Measurements from ENCODE around the gene FLYWCH2. TPM values are rescaled to one million over a fixed set of nuclear protein-coding genes. Genes with fewer than 3 reads are reported as not detected.

Gene FLYWCH2
- polyA plus RNA-seq, 3 donors: 15.5 to 30.4 (median 30.0) TPM

DNA sequence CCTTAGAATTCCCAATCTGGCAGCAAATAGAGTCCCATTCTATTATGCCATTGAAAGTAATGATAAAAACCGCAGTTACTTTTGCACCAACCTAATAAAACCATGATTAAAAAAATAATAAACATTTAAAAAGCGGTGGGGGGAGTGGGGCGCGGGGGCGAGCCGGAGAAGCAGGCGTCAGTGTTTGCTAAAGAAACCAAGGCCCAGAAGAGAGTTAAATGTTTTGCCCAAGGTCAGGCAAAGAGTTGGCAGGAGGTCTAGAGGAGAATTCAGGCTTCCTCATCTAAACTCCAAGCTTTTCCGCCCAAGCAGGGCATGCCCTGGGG lies 15.4 kb upstream of the FLYWCH2 start:
- DNase-seq (ENCODE audit: extremely low read depth in 1 of 11, low read depth in 9 of 11, low spot score in 4 of 11): no peak

DNA sequence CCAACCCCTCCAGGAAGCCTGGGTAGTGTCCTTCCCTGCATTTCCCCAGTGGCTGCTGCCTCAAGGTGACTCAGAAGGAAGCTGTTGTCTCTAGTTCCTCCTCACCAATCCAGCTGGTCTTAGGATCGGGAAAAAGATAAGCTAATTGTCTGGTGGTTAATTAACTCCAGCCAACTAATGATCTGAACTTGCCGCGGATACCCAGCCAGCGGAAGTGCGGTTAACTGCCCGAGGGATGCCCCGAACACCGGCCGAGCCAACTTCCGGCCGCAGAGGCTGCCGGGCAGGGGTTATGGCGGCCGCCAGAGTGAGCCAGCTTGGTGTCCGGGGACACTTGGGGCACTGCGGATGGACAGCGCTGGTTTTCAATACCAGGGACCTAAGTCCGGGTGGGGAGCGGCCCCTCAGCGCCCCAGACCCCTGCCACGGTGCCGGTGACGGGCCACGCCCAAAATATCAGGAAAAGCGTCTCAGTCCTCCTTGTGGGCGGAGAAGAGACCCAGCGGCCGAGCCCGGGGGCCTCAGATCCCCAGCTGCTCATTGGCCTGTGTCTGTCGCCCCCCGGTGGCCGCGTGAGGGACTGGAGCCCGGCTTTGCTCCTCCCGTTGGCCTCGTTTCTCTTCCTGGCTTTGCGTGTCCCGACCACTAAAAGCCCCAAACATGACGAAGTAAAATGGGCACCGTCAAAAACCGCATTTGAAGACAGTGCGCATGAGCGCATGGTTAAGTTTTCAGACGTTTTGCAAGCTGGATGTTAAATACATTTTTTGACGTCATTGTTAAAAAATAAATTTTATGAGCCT lies 14.8 kb upstream of the FLYWCH2 start:
- peak in 10 of 11 donors; percentile 62 to 92 (median 88) for DNase-seq (ENCODE audit: extremely low read depth in 1 of 11, low read depth in 9 of 11, low spot score in 4 of 11)

DNA sequence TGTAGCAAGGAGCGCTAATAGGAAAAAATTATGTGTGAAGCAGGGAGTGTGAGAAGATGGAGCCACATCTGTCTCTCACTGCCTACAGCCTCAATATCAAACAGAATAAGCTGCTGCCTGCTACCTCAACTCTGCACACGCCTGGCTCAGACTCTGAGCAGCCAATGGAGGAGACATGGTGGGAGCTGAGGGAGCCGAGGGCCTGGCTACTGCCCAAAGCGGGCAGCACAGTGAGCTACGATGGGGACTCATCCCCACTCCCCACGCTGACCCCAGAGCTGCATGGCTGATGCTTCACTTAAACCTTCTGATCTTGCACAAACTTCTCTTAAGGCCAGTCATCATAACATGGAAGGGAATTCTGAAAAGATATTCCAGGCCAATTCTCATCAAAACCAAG lies 11.1 kb upstream of the FLYWCH2 start:
- DNase-seq (ENCODE audit: extremely low read depth in 1 of 11, low read depth in 9 of 11, low spot score in 4 of 11): no peak

DNA sequence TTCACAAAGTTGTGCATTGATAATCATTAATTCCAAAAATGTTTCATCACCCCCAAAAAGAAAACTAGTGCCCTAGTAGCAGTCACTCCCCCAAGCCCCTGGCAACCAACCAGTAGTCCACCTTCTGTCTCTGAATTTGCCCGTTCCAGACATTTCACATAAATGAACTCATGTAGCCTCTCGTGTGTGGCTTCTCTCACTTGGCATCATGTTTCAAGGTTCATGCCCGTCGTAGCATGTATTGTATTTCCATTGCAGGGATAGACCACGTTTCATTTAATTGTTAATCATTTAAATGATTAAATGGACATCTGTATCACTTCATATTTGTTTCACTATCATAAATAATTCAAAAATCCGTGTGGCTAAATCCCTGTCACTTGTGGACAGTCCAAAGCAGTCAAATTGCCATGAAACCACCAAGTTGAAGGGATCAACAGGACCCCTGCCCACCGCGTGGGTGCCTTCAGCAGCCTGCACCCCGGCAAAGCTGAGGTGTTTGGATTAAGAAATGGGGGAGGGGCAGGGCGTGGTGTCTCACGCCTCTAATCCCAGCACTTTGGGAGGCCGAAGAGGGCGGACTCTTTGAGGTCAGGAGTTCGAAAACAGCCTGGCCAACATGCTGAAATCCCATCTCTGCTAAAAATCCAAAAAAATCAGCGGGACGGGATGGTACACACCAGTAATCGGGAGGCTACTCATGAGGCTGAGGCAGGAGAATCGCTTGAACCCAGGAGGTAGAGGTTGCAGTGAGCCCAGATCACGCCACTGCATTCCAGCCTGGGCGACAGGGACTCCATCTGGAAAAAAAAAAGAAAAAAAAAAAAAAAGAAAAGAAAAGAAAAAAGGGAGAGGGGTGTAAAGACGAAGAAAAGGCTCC lies 8.7 kb upstream of the FLYWCH2 start:
- peak in 1 of 11 donors; percentile 20 for DNase-seq (ENCODE audit: extremely low read depth in 1 of 11, low read depth in 9 of 11, low spot score in 4 of 11)

DNA sequence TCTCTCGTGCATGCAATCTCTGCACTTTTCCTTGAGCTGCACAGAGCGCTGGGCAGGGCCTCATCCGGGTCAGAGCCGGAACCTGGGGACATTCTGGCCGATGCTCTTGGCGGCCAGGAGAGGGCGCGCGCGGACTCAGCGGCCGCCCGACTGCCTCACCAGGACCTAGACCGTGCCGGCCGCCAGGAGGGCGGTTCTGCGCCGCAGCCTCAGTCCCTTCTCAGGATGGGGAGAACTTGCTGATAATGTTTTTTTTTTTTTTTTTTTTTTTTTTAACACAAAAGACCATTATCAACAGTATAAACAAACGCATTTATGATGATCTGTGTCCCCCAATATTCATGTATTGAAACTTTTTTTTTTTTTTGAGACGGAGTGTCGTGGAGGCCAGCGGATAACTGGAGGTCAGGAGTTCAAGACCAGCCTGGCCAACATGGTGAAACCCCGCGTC lies 8.1 kb upstream of the FLYWCH2 start:
- peak in 3 of 11 donors; percentile 55 to 67 (median 64) for DNase-seq (ENCODE audit: extremely low read depth in 1 of 11, low read depth in 9 of 11, low spot score in 4 of 11)

DNA sequence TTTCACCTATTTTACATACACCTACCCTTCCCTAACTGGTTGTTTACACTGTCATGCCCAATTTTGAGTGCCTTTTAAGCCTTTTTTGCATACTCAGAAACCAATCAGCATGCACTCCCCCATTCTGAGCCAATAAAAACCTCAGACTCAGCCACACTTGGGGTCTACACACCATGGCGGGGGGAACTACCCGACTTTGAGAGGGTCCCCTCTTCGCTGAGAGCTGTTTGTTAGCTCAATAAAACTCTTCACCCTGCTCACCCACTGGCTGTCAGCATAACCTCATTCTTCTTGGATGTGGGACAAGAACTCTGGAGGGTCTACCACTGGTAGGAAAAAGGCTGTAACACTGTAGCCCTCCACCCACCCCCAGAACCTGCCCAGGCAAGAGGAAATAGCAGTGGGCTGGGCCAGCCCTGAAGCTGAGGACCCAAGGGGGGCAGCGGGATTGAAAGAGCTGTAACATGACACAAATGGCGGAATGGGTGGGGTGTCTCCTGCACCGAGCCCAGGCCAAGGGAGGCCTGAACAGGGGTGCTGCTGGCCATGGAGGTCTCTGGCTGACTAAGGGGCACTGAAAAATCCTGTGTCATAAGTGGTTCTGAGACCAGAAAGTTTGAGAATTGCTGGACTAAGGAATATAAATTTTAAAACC lies 3.0 kb upstream of the FLYWCH2 start:
- no peak for DNase-seq (ENCODE audit: extremely low read depth in 1 of 11, low read depth in 9 of 11, low spot score in 4 of 11)

DNA sequence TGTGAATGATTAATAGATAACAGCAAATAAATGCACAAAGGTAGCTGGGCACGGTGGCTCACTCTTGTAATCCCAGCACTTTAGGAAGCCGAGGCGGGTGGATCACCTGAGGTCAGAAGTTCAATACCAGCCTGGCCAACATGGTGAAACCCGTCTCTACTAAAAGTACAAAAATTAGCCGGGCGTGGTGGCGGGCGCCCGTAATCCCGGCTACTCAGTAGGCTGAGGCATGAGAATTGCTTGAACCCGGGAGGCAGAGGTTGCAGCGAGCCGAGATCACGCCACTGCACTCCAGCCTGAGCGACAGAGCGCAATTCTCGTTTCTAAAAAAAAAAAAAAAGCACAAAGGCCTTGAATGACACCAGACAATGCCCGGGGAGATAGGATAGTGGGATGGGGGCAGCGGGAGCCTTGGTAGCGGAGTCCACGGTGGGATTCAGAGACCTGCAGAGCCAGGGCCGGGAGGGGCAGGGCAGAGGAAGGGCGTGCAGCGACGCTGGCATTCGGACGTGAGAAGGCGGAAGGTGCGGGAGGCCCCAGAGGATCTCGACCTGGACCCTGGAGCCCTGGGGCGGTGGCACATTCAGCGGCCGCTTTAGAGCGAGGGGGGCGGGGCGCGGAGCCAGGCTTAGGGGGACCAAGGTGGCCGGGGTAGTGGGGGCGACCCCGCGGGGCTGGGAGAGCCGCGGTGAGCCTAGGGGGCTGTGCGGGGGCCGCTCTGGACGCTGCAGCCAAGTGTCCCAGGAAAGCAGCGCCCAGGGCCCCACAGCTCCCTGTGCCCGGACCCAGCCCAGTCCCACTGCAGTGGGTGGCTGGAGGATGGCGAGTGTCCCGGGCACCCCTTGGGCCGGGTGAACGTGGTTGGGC lies 999 bp upstream of the FLYWCH2 start:
- peak in 2 of 11 donors; percentile 24 to 32 for DNase-seq (ENCODE audit: extremely low read depth in 1 of 11, low read depth in 9 of 11, low spot score in 4 of 11)

DNA sequence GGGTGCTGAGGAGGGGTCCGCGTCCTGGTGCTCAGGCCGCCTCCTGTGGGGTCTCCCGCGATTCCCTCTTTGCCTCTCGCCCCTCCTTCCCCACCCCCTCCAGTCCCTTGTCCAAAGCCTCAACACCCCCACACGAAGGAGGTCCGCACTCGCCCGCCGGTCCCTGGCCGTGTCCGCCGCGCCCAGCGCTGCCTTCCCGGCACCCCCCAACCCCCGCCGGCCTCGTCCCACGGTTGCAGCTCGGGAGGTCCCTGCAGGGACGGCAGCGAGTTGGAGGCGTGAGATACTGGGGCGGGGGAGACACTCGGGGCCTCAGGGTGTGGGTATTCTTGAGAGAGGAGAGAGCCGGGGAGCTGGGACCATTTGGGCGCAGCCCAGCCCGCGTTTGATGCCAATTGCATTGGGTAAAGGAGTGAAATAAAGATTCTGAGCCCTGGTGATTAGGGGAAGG lies 468 bp downstream of the FLYWCH2 start:
- peak in 2 of 11 donors; percentile 12 to 28 for DNase-seq (ENCODE audit: extremely low read depth in 1 of 11, low read depth in 9 of 11, low spot score in 4 of 11)

DNA sequence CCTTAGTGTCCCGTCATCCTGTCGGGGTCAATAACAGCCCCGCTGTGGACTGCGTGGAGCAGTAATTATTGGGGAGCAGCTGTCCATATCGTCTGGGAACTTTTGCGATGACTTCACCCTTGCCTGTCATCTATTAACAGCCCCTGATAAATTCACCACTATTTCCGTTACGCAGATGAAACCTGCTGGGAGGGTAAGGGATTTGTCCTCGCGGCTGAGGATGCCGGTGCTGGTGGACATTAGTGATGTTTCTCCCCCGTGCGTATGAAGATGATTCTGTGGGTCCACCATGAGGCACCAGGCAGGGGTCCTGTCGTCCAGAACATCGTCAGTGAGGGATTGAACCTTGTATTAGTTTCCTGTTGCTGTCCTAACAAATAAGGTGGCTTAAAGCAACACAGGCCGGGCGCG lies 1.0 kb downstream of the FLYWCH2 start:
- DNase-seq (ENCODE audit: extremely low read depth in 1 of 11, low read depth in 9 of 11, low spot score in 4 of 11): peak in 1 of 11 donors; percentile 11

DNA sequence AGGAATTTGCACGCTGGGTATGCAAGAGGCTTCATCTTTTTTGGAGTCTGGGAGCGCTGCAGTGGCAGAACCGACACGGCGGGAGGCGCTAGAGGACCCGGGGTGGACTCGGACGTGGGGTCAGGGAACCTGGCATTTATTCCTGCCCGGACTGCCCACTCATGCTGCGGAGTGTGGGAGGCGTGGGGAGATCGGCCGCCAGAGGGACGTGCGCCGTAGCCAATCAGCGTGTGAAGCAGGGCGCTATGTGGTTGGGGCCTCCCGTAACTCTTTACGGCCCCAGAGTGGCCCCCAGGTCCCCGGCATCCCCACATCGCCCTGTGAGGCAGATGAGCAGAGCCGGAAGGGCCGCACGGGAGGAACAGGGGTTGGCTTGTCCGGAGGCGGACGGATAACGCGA lies 11.2 kb downstream of the FLYWCH2 start:
- DNase-seq (ENCODE audit: extremely low read depth in 1 of 11, low read depth in 9 of 11, low spot score in 4 of 11): no peak

DNA sequence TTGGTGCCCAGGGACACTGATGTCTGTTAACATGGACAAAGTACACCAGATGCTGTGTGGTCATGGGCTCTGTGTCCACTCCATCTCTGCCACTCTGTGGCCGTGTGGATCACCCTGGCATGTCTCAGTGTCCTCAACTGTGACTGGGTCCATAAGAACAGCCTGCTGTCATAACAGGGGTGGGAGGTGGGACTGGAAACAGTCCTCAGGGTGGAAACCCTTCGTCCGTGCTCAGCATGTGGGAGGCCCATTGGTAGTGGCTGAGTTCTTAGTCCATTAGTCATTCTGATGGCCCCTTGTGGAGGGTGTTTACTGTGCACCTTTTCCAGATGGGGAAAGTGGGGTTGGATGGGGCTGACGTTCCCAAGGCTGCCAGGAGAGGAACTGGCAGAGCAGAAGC lies 12.8 kb downstream of the FLYWCH2 start:
- no peak for DNase-seq (ENCODE audit: extremely low read depth in 1 of 11, low read depth in 9 of 11, low spot score in 4 of 11)

DNA sequence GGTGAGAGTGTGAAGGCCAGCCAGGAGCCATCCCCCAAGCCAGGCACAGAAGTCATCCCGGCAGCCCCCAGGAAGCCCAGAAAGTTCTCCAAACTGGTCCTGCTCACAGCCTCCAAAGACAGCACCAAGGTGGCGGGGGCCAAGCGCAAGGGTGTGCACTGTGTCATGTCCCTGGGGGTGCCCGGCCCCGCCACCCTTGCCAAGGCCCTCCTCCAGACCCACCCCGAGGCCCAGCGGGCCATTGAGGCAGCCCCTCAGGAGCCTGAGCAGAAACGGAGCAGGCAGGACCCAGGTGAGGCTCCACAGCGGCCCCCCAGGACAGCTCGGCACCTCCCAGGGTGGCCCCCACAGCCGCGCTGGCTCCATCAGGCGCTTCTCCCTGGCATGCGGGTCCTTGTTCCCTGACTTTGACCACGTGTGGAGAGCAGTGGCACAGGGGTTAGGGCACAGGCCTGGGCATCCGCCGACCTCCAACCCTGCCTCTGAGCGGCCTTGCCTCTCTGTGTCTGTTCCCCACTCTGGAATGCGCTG lies 13.5 kb downstream of the FLYWCH2 start:
- DNase-seq (ENCODE audit: extremely low read depth in 1 of 11, low read depth in 9 of 11, low spot score in 4 of 11): no peak

DNA sequence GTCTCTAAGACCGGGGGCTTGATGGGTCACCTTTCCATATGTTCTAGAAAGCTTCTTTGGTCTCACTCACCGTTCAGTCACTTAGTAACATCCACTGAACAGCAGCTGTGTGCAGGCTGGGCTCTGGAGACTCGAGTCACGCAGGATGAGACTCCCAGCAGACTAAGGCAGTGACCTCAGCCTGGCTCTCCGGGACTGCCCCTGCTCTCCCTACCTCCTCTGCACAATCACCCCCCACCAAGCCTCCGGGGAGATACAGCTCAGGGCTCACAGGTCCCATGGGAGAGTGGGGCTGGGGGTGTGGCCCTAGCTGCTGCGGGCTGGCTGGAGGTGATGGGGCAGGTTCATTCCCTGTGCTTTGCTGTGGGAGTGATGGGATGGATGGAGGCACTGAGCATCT lies 14.1 kb downstream of the FLYWCH2 start:
- DNase-seq (ENCODE audit: extremely low read depth in 1 of 11, low read depth in 9 of 11, low spot score in 4 of 11): no peak

DNA sequence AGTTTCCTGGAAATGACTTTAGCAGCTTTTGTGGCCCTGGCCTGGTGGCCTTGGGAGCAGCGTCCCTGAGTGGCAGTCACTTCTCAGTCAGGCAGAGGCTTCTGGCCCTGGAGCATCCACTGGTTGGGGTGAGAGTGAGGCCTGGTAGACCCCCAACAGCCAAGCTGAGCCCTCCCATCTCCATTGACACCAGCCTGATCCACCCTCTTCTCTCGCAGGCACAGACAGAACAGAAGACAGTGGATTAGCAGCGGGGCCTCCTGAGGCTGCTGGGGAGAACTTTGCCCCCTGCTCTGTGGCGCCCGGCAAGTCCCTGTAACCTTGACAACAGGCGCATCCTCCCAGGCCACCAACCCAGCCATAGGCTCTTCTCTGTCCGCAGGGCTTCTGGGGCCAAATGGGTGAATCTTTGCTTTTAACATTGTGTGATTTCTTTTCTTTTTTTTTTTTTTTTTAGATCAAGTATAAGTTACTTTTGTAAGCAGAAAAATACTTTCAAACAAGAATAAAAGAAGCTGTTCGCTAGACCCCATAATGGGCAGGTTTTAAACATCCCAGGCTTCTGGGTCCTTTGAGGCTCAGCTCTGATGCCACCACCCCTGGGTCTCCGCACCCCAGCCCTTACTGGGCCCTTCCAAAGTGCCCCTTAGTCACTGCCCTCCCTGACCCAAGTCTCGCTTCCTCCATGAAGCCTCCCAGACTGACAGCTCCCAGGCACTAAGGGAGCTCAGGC lies 16.0 kb downstream of the FLYWCH2 start:
- DNase-seq (ENCODE audit: extremely low read depth in 1 of 11, low read depth in 9 of 11, low spot score in 4 of 11): no peak

DNA sequence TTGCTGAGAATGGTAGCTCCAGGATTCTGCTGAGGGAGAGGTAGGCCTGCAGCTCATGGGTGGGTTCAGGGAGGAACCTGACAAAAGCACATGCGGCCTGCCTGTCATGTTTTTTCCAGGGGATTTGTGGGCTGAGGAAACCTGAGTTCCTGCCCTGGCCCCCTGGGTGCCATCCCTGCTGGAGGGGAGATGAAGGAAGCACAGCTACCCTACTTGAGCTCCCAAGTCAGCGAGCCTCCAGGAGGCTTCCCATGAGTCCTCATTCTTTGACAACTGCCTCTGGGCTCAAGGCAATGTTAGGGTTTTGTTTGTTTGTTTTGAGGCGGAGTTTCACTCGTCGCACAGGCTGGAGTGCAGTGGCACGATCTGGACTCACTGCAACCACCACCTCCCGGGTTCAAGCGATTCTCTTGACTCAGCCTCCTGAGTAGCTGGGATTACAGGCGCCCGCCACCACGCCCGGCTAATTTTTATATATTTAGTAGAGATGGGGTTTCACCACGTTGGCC lies 16.6 kb downstream of the FLYWCH2 start:
- DNase-seq (ENCODE audit: extremely low read depth in 1 of 11, low read depth in 9 of 11, low spot score in 4 of 11): no peak

DNA sequence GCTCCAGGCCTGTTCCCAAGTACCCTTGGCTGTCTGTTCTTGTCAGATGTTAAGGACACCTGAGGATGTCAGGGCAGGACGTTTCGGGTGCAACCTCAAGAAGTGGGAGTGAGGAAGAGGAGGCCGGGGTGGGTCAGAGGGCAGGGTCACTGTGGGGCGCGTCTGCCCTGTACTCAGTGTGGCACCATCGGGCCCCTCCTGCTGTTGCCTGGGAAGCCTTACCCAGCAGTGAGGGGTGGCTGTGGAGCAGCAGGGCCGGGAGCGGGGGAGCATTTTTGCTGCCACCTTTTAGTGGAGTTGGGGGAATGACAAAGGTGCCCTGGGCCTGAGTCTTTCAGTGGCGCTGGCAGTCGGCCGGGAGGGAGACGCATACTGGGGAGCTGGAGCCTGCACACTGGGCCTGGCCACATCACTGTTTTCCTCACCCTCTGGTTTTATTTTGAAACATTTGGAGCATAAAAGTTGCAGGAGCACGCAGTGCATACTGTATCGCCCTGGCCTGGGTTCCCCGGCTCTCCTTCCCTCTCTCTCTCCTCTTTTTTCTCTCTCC lies 17.6 kb downstream of the FLYWCH2 start:
- no peak for DNase-seq (ENCODE audit: extremely low read depth in 1 of 11, low read depth in 9 of 11, low spot score in 4 of 11)

DNA sequence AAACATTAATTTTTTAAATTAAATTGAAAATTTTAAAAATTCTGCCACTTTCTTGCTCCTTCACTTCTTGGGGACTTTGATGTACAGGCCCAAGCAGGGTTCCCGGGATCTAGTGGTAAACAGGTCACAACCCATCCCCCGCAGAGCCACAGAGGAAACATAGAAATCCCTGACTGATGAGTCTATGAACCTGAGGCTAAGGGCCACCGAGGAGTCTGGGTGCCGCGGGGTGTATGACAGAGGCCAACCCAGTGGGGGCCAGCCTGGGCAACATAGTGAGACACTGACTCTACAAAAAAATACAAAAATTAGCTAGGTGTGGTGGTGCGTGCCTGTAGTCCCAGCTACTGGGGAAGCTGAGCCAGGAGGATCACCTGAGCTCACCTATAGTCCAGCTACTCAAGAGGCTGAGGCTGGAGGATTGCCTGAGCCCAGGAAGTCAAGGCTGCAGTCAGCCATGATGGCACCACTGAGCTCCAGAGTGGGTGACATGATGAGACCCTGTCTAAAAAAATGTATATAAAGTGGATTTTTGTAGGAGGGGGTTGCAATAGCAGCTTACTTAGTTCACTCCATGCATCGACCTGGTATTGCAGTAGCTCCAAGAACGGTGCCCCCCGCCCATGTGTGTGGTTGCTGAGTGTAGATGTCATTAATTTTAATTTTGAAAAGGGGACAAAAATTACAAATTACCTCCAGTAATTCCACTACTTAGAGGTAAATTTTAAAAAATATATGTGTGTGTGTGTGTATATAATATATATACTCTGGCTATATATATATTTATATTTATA lies 19.5 kb downstream of the FLYWCH2 start:
- DNase-seq (ENCODE audit: extremely low read depth in 1 of 11, low read depth in 9 of 11, low spot score in 4 of 11): no peak
